Measurements from ENCODE around the gene MOB3B. TPM values are rescaled to one million over a fixed set of nuclear protein-coding genes. Genes with fewer than 3 reads are reported as not detected.

The MOB3B gene
- total RNA-seq, 1 experiment from 2014 or later: 2.6 TPM

GRCh38 chr9:27470291-27470856 is 59.2 kb downstream of the MOB3B start:
- no peak overlapping the region for H3K27ac ChIP-seq (ENCODE audit: low read length)
- H3K9me3 ChIP-seq (ENCODE audit: low read length): no peaks in the 10 kb centered on the region
- TF ChIP-seq EZH2phosphoT487 (IDR thresholded peaks at IDR 0.05; ENCODE audit: borderline replicate concordance, low read length): no peak
- no peaks in the 10 kb centered on the region for H3K27me3 ChIP-seq (ENCODE audit: low read length)
- DNase-seq: no peak
- ChIA-PET CTCF (no interaction called here), POLR2A (ENCODE audit: unreplicated experiment) (no interaction called here)
- no peaks in the 10 kb centered on the region for H3K36me3 ChIP-seq (ENCODE audit: low read depth, low read length)
- no peaks in the 10 kb centered on the region for H3K9me2 ChIP-seq (replicated peaks; ENCODE audit: low read length)
- H3K79me2 ChIP-seq (ENCODE audit: low read length): no peaks in the 10 kb centered on the region
- H3K4me1 ChIP-seq (ENCODE audit: insufficient read depth, low read length): no peaks in the 10 kb centered on the region
- no peak overlapping the region for H3K9ac ChIP-seq (ENCODE audit: low read length)
- H2AFZ ChIP-seq (ENCODE audit: low read length): no peak overlapping the region
- H3K4me3 ChIP-seq (ENCODE audit: low read length): no peak overlapping the region
- ATAC-seq: no peak
- no peaks in the 10 kb centered on the region for H4K20me1 ChIP-seq (ENCODE audit: low read length)
- BruUV-seq (replicated peaks): no TSS peak
- H3K4me2 ChIP-seq (ENCODE audit: low read length): no peak overlapping the region
- no peaks in the 10 kb centered on the region for H3F3A ChIP-seq (ENCODE audit: low read length, unreplicated experiment)
- intact Hi-C loops (cut with micrococcal nuclease): no loop called here

- Histone ChIP-seq H3K4me2 (ENCODE audit: low read length) (no peak overlapping the region), H4K20me1 (ENCODE audit: low read length) (no peaks in the 10 kb centered on the region), H3F3A (ENCODE audit: low read length, unreplicated experiment) (no peaks in the 10 kb centered on the region), H3K27ac (ENCODE audit: low read length) (no peak overlapping the region), H3K9me2 (replicated peaks; ENCODE audit: low read length) (no peaks in the 10 kb centered on the region), H3K9ac (ENCODE audit: low read length) (no peak overlapping the region), H3K4me1 (ENCODE audit: insufficient read depth, low read length) (no peaks in the 10 kb centered on the region), H2AFZ (ENCODE audit: low read length) (no peak overlapping the region), H3K36me3 (ENCODE audit: low read depth, low read length) (no peaks in the 10 kb centered on the region), H3K9me3 (ENCODE audit: low read length) (no peaks in the 10 kb centered on the region), H3K79me2 (ENCODE audit: low read length) (no peaks in the 10 kb centered on the region), H3K4me3 (ENCODE audit: low read length) (no peak overlapping the region), H3K27me3 (ENCODE audit: low read length) (no peaks in the 10 kb centered on the region)
- ChIA-PET POLR2A (ENCODE audit: unreplicated experiment) (no interaction called here), CTCF (no interaction called here)
- DNase-seq (no peak), ATAC-seq (no peak)
- TF ChIP-seq CTCF (conservative IDR thresholded peaks at IDR 0.05; ENCODE audit: low read depth, low read length): no peak
- no peak for TF ChIP-seq EZH2phosphoT487 (IDR thresholded peaks at IDR 0.05; ENCODE audit: borderline replicate concordance, low read length)
- no peak for TF ChIP-seq EZH2 (IDR thresholded peaks at IDR 0.05; ENCODE audit: low read length, unreplicated experiment)
- no TSS peak for BruUV-seq (replicated peaks)
- intact Hi-C loops (cut with micrococcal nuclease): no loop called here
Measured at GRCh38 chr9:27469550-27469949, 60.1 kb downstream of the MOB3B start.

- DNase-seq: no peak
- TF ChIP-seq CTCF (conservative IDR thresholded peaks at IDR 0.05; ENCODE audit: low read depth, low read length): no peak
- TF ChIP-seq EZH2phosphoT487 (IDR thresholded peaks at IDR 0.05; ENCODE audit: borderline replicate concordance, low read length): no peak
- no peak for TF ChIP-seq EZH2 (IDR thresholded peaks at IDR 0.05; ENCODE audit: low read length, unreplicated experiment)
- H3K36me3 ChIP-seq (ENCODE audit: low read depth, low read length): no peaks in the 10 kb centered on the region
- intact Hi-C loops (cut with micrococcal nuclease): no loop called here
- no peaks in the 10 kb centered on the region for H3K79me2 ChIP-seq (ENCODE audit: low read length)
- no peak overlapping the region for H3K9ac ChIP-seq (ENCODE audit: low read length)
- H3K4me3 ChIP-seq (ENCODE audit: low read length): no peak overlapping the region
- H3K4me1 ChIP-seq (ENCODE audit: insufficient read depth, low read length): no peaks in the 10 kb centered on the region; the same call in 1 of the 2 replicates
- no peaks in the 10 kb centered on the region for H3K27me3 ChIP-seq (ENCODE audit: low read length)
- H3K27ac ChIP-seq (ENCODE audit: low read length): no peak overlapping the region
- CTCF ChIA-PET: no interaction called here
- no peaks in the 10 kb centered on the region for H3F3A ChIP-seq (ENCODE audit: low read length, unreplicated experiment)
- no peak for ATAC-seq
- H3K9me3 ChIP-seq (ENCODE audit: low read length): no peaks in the 10 kb centered on the region
- BruUV-seq (replicated peaks): no TSS peak
- no peak overlapping the region for H2AFZ ChIP-seq (ENCODE audit: low read length)
- H3K4me2 ChIP-seq (ENCODE audit: low read length): no peak overlapping the region
- no peaks in the 10 kb centered on the region for H3K9me2 ChIP-seq (replicated peaks; ENCODE audit: low read length)
- no peaks in the 10 kb centered on the region for H4K20me1 ChIP-seq (ENCODE audit: low read length)
- POLR2A ChIA-PET (ENCODE audit: unreplicated experiment): no interaction called here
Measured at GRCh38 chr9:27468462-27469110, 61.0 kb downstream of the MOB3B start.

Data from PC-3 (cell line).